K562 (cell line): ENCODE measurements around the gene MRPL28. TPM values are rescaled to one million over a fixed set of nuclear protein-coding genes. Genes with fewer than 3 reads are reported as not detected.

Source experiments
- ATAC-seq: fragments of 200-7000 bp; cut with Tn5 transposase; 3 replicates; pipeline ENCODE4 v1.9.1; 2020; ENCODE audit warnings: moderate library complexity
- BruUV-seq: library from RNA; stranded (reverse); fragments of 400-500 nt; replicated peaks from 2 replicates; lab custom pipeline; 2021; lab: Mats Ljungman, UMichigan
- CTCF ChIA-PET: fragments of 300-600 bp; formaldehyde crosslinking; extraction: SDS; loops from one replicate; lab custom pipeline; 2021; ENCODE audit warnings: low intra/inter-chr PET ratio; lab: Yijun Ruan, JAX
- POLR2A ChIA-PET: fragments of 300-600, 350-650 bp; sonication (Branson Sonifier 250); formaldehyde crosslinking; extraction: SDS; loops from one replicate; lab custom pipeline; 2021; ENCODE audit warnings: antibody characterized with exemption, inconsistent platforms; lab: Yijun Ruan, JAX
- DNase-seq, 4 experiments: peaks; one replicate each; pipeline versions ENCODE4 v3.0.0 to v3.0.0-alpha.2; 2011 to 2018; ENCODE audit warnings: low spot score in 3 of 4, mixed read lengths in 3 of 4; ENCODE audit errors: extremely low read depth in 1 of 4
- FAIRE-seq: peaks from 2 replicates; lab custom pipeline; 2011; peaks lifted over from hg19 to GRCh38; lab: Jason Lieb, UNC
- H2AFZ ChIP-seq: 2 replicates; pipeline ENCODE4 v1.6.0; 2011; ENCODE audit warnings: low read depth, low read length, control low read depth, inconsistent platforms
- H3K27ac ChIP-seq: fragments of 200-600 bp; 3 replicates; pipeline ENCODE4 v1.8.0; 2011; ENCODE audit warnings: low read depth, mild to moderate bottlenecking, control low read depth, inconsistent platforms, low read length, moderate library complexity, mixed read lengths; ENCODE audit errors: extremely low read depth
- H3K27me3 ChIP-seq, 2 experiments: fragments of 300-600 bp in 1 of 2; 2 replicates in 1 of 2; 3 replicates in 1 of 2; pipeline versions ENCODE4 v1.6.0 to v1.8.0; 2011; ENCODE audit warnings: inconsistent platforms in 2 of 2, low read length in 2 of 2, mild to moderate bottlenecking in 1 of 2, mixed read lengths in 1 of 2, moderate library complexity in 1 of 2; ENCODE audit not compliant: control insufficient read depth in 2 of 2, insufficient read depth in 2 of 2
- H3K36me3 ChIP-seq: fragments of 300-600 bp; 3 replicates; pipeline ENCODE4 v1.8.0; 2011; ENCODE audit warnings: mild to moderate bottlenecking, low read length, inconsistent platforms; ENCODE audit not compliant: control insufficient read depth, insufficient read depth
- H3K4me1 ChIP-seq, 2 experiments: fragments of 200-600 bp in 1 of 2; replicated peaks in 1 of 2; 2 replicates in 1 of 2; 3 replicates in 1 of 2; pipeline versions ENCODE4 v1.5.1 to v1.8.0; 2011; ENCODE audit warnings: inconsistent platforms in 2 of 2, low read length in 2 of 2, mild to moderate bottlenecking in 1 of 2, mixed read lengths in 1 of 2, moderate library complexity in 1 of 2; ENCODE audit not compliant: control insufficient read depth in 2 of 2, insufficient read depth in 2 of 2
- H3K4me2 ChIP-seq: 2 replicates; pipeline ENCODE4 v1.6.1; 2011; ENCODE audit warnings: low read length, control low read depth, inconsistent platforms, mixed read lengths; ENCODE audit not compliant: insufficient read depth
- H3K4me3 ChIP-seq: fragments of 200-600 bp; sonication (generic), shearing (Covaris generic); 2 replicates; pipeline ENCODE4 v1.5.1; 2016; ENCODE audit warnings: control low read depth, inconsistent platforms
- H3K79me2 ChIP-seq: fragments of 200-600 bp; 3 replicates; pipeline ENCODE4 v1.8.0; 2011; ENCODE audit warnings: low read length, inconsistent platforms; ENCODE audit not compliant: control insufficient read depth, insufficient read depth
- H3K9ac ChIP-seq, 2 experiments: 2 replicates each; pipeline versions ENCODE4 v1.6.0 to v1.6.1; 2011; ENCODE audit warnings: low read depth in 2 of 2, low read length in 2 of 2, control low read depth in 1 of 2, inconsistent platforms in 1 of 2, mild to moderate bottlenecking in 1 of 2, mixed read lengths in 1 of 2; ENCODE audit not compliant: insufficient read depth in 1 of 2
- H3K9me1 ChIP-seq: one replicate; pipeline ENCODE4 v1.6.0; 2011; ENCODE audit warnings: inconsistent platforms, mild to moderate bottlenecking, low read length, moderate library complexity; ENCODE audit not compliant: control insufficient read depth, insufficient read depth
- H3K9me3 ChIP-seq: replicated peaks from 2 replicates; pipeline ENCODE4 v1.5.1; 2011; ENCODE audit warnings: low read depth, low read length, inconsistent platforms; ENCODE audit not compliant: control insufficient read depth, insufficient read depth
- H4K20me1 ChIP-seq: replicated peaks from 2 replicates; pipeline ENCODE4 v1.6.1; 2011; ENCODE audit warnings: low read length, inconsistent platforms, mixed read lengths; ENCODE audit not compliant: control insufficient read depth, insufficient read depth
- BMI1 ChIP-seq: fragments of 150-350 bp; IDR thresholded peaks from 2 replicates; pipeline ENCODE4 v1.6.1; 2014; ENCODE audit warnings: low read length
- FUS ChIP-seq: fragments of 200-400 bp; formaldehyde crosslinking; optimal IDR thresholded peaks from 2 replicates; pipeline ENCODE3; 2017; ENCODE audit warnings: low read depth, low read length
- HDAC2 ChIP-seq: fragments of 450-650 bp; IDR thresholded peaks from 2 replicates; pipeline ENCODE4 v1.6.1; 2016; ENCODE audit warnings: mild to moderate bottlenecking
- MEF2A ChIP-seq: IDR thresholded peaks from 2 replicates; pipeline ENCODE4 v1.6.1; 2011; ENCODE audit warnings: low read depth, mild to moderate bottlenecking, low read length, moderate library complexity; ENCODE audit not compliant: control insufficient read depth
- SNIP1 ChIP-seq: fragments of 450-650 bp; IDR thresholded peaks from 2 replicates; pipeline ENCODE4 v1.7.1; 2017; ENCODE audit warnings: low read depth, mild to moderate bottlenecking
- ZBTB49 ChIP-seq: sonication (generic); formaldehyde crosslinking; IDR thresholded peaks from 2 replicates; pipeline ENCODE4 v1.8.0; 2022; ENCODE audit warnings: missing genetic modification reagents, mild to moderate bottlenecking, borderline replicate concordance
- ZBTB9 ChIP-seq: fragments of 450-650 bp; formaldehyde crosslinking; IDR thresholded peaks from 2 replicates; pipeline ENCODE4 v1.4.0; 2020; ENCODE audit warnings: mild to moderate bottlenecking, moderate library complexity
- ZNF239 ChIP-seq: fragments of 250-450 bp; sonication (Bioruptor Pico); IDR thresholded peaks from 2 replicates; pipeline ENCODE4 v1.4.0; 2020; ENCODE audit warnings: mild to moderate bottlenecking
- ZNF583 ChIP-seq: fragments of 250-450 bp; sonication (Bioruptor Pico); IDR thresholded peaks from 2 replicates; pipeline ENCODE4 v1.4.0; 2020
- ZNF785 ChIP-seq: fragments of 250-450 bp; sonication (Bioruptor Pico); IDR thresholded peaks from 2 replicates; pipeline ENCODE4 v1.4.0; 2020; ENCODE audit warnings: mild to moderate bottlenecking
- WGBS: fragments of 100-300 bp; shearing (Covaris generic); methylation state at CpG from one replicate; pipeline ENCODE4 v1.1.6; 2016; ENCODE audit warnings: low coverage, mixed read lengths; ENCODE audit not compliant: insufficient coverage; ENCODE audit errors: missing lambda C conversion rate; 5-methylcytosine and 5-hydroxymethylcytosine counted together
- in situ Hi-C: fragments of 300-500 bp; cut with MboI; formaldehyde crosslinking; loops from 4 replicates; pipeline ENCODE4 v1.15.0; 2018; ENCODE audit warnings: inconsistent platforms, mixed read lengths
- intact Hi-C: fragments of 100-400 bp; cut with micrococcal nuclease; formaldehyde crosslinking; loops from 2 replicates; pipeline ENCODE4 v1.14.2; 2022
- polyA plus RNA-seq, 8 experiments: library from polyadenylated mRNA; depleted of rRNA in 4 of 8; stranded (reverse) in 5 of 8; unstranded in 3 of 8; fragments of >200 nt; fragmentation: Nextera tagmentation in 2 of 8; fragmentation: Illumina TruSeq in 1 of 8; extraction: Ambion mirVana in 2 of 8; extraction: Trizol in 1 of 8; gene quantifications; 2 replicates each; pipeline versions ENCODE4 v1.2.1 to v1.2.3, GENCODE V29; 2011 to 2014; ENCODE audit warnings: inconsistent platforms in 1 of 8, missing spikeins in 1 of 8
- total RNA-seq, 7 experiments: library from RNA; depleted of rRNA in 6 of 7; stranded (reverse); fragments of >200 nt in 6 of 7; fragmentation: Illumina TruSeq in 2 of 7; extraction: Trizol in 2 of 7; gene quantifications; 2 replicates each; pipeline versions ENCODE4 v1.2.1 to v1.2.3, GENCODE V29; 2011 to 2021; ENCODE audit warnings: low replicate concordance in 1 of 7

Gene MRPL28
- total and polyA plus RNA-seq, 9 of the 15 experiments (the other 6 are each of a cell fraction or from before 2014, with no cell fraction given), result 2.5 to 323 (median 175) TPM

- no TSS peak for BruUV-seq
- Histone ChIP-seq H3K9ac (peak overlapping the region in 1 of 2 experiments; percentile 90; a peak in 2 of 4 replicates), H3K4me2 (no peak overlapping the region), H3K36me3 (peaks cover 17% of the 10 kb centered on the region), H3K9me3 (no peaks in the 10 kb centered on the region), H3K4me3 (no peak overlapping the region), H3K79me2 (peaks cover 27% of the 10 kb centered on the region), H4K20me1 (no peaks in the 10 kb centered on the region; the same call in 1 of the 2 replicates), H3K27me3 (no peaks in the 10 kb centered on the region), H2AFZ (no peak overlapping the region), H3K9me1 (peaks cover 2% of the 10 kb centered on the region), H3K27ac (no peak overlapping the region), H3K4me1 (peaks cover 22 to 48% of the 10 kb centered on the region in 2 experiments)
- in situ Hi-C loops, result no loop called here
- intact Hi-C loops, result loop anchor here (5.0 kb wide), 1 partner anchor 117 kb away; no protein-coding TSS in a partner anchor
- CTCF ChIA-PET, result no interaction called here
- no peak for FAIRE-seq
- TF ChIP-seq MEF2A (no peak), ZNF583 (CRISPR knock-in tag) (no peak), ZNF239 (CRISPR knock-in tag) (no peak), ZBTB49 (no peak), SNIP1 (no peak), ZNF785 (no peak), ZBTB9 (CRISPR knock-in tag) (no peak), BMI1 (no peak), FUS (no peak), HDAC2 (no peak)
- ATAC-seq, result no peak
- DNase-seq, result no peak
- POLR2A ChIA-PET, result interaction anchor here (1.0 kb wide), 1 partner anchor 8 kb away, joined by 3 read pairs; no protein-coding TSS in a partner anchor
- whole genome bisulfite sequencing, result 75% methylated on average over 10 of the region's 12 CpGs
These were observed 16.0 kb downstream of the MRPL28 start for GRCh38 chr16:354291-354881.
